Ishikawa (cell line): ENCODE data around the gene SYT1.

Experiments used
- CEBPB ChIP-seq: IDR thresholded peaks from 2 replicates; pipeline ENCODE4 v1.6.1; 2012
- CREB1 ChIP-seq: IDR thresholded peaks from 2 replicates; pipeline ENCODE4 v1.6.1; 2012; ENCODE audit warnings: low read depth
- EGR1 ChIP-seq: IDR thresholded peaks from 2 replicates; pipeline ENCODE4 v1.6.1; 2012
- EP300 ChIP-seq: IDR thresholded peaks from 2 replicates; pipeline ENCODE4 v1.6.1; 2012; ENCODE audit warnings: borderline replicate concordance
- FOXM1 ChIP-seq: IDR thresholded peaks from 2 replicates; pipeline ENCODE4 v1.6.1; 2012; ENCODE audit warnings: low read depth, borderline replicate concordance
- MAX ChIP-seq: IDR thresholded peaks from 2 replicates; pipeline ENCODE4 v1.6.1; 2012
- NFIC ChIP-seq: IDR thresholded peaks from 2 replicates; pipeline ENCODE4 v1.6.1; 2012
- RAD21 ChIP-seq: IDR thresholded peaks from 2 replicates; pipeline ENCODE4 v1.6.1; 2012; ENCODE audit warnings: low read depth
- TAF1 ChIP-seq: IDR thresholded peaks from 2 replicates; pipeline ENCODE4 v1.6.1; 2012; ENCODE audit warnings: low read depth, mild to moderate bottlenecking
- TCF12 ChIP-seq: IDR thresholded peaks from 2 replicates; pipeline ENCODE4 v1.6.1; 2012; ENCODE audit warnings: low read depth
- TEAD4 ChIP-seq: IDR thresholded peaks from 2 replicates; pipeline ENCODE4 v1.6.1; 2012
- YY1 ChIP-seq: IDR thresholded peaks from 2 replicates; pipeline ENCODE4 v1.6.1; 2012; ENCODE audit warnings: low read depth
- ZBTB7A ChIP-seq: IDR thresholded peaks from 2 replicates; pipeline ENCODE4 v1.6.1; 2012; ENCODE audit warnings: low read depth
- TF ChIP-seq, protein P1 (sequence below): IDR thresholded peaks from 2 replicates; pipeline ENCODE4 v1.6.1; 2012; ENCODE audit warnings: low read depth, mild to moderate bottlenecking
- TF ChIP-seq, protein P2 (sequence below): IDR thresholded peaks from 2 replicates; pipeline ENCODE4 v1.6.1; 2012

The SYT1 gene

GRCh38 chr12:79424109-79424721, 559.6 kb downstream of the SYT1 start:
- TF ChIP-seq CREB1, result no peak
- TF ChIP-seq TAF1, result no peak
- TF ChIP-seq TEAD4, result no peak
- TF ChIP-seq, protein P1, sequence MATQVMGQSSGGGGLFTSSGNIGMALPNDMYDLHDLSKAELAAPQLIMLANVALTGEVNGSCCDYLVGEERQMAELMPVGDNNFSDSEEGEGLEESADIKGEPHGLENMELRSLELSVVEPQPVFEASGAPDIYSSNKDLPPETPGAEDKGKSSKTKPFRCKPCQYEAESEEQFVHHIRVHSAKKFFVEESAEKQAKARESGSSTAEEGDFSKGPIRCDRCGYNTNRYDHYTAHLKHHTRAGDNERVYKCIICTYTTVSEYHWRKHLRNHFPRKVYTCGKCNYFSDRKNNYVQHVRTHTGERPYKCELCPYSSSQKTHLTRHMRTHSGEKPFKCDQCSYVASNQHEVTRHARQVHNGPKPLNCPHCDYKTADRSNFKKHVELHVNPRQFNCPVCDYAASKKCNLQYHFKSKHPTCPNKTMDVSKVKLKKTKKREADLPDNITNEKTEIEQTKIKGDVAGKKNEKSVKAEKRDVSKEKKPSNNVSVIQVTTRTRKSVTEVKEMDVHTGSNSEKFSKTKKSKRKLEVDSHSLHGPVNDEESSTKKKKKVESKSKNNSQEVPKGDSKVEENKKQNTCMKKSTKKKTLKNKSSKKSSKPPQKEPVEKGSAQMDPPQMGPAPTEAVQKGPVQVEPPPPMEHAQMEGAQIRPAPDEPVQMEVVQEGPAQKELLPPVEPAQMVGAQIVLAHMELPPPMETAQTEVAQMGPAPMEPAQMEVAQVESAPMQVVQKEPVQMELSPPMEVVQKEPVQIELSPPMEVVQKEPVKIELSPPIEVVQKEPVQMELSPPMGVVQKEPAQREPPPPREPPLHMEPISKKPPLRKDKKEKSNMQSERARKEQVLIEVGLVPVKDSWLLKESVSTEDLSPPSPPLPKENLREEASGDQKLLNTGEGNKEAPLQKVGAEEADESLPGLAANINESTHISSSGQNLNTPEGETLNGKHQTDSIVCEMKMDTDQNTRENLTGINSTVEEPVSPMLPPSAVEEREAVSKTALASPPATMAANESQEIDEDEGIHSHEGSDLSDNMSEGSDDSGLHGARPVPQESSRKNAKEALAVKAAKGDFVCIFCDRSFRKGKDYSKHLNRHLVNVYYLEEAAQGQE, result no peak
- no peak for TF ChIP-seq NFIC
- TF ChIP-seq, protein P2, sequence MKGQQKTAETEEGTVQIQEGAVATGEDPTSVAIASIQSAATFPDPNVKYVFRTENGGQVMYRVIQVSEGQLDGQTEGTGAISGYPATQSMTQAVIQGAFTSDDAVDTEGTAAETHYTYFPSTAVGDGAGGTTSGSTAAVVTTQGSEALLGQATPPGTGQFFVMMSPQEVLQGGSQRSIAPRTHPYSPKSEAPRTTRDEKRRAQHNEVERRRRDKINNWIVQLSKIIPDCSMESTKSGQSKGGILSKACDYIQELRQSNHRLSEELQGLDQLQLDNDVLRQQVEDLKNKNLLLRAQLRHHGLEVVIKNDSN, result no peak
- TF ChIP-seq YY1, result no peak
- no peak for TF ChIP-seq CEBPB
- no peak for TF ChIP-seq EGR1
- TF ChIP-seq ZBTB7A, result no peak
- no peak for TF ChIP-seq RAD21
- TF ChIP-seq FOXM1, result no peak

DNA sequence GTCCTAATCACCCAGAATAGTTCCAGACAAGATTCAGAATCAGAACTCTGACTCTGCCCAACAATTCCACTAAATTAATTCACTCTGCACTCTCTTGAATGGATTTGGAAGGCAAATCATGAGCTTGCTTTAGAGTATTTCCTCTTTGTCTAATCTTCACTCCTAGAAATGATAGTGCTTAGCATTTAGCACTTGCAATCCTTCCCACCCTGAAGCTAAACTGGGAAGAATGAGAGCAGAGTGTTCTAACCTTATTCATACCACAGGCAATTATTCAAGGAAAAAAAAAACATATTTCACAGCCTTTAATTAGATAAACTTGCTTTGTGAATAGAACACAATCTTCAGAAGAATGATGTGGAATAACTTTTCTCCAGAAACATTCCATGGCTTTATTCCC, 561.5 kb downstream of the SYT1 start:
- TF ChIP-seq, protein P2, result no peak
- TF ChIP-seq TAF1 (no peak), TEAD4 (no peak), CREB1 (no peak), TCF12 (no peak), FOXM1 (no peak), NFIC (no peak), YY1 (no peak), EP300 (no peak), ZBTB7A (no peak), CEBPB (no peak), RAD21 (no peak), MAX (no peak), EGR1 (no peak)
- TF ChIP-seq, protein P1, result no peak

- no peak for TF ChIP-seq MAX
- no peak for TF ChIP-seq NFIC
- TF ChIP-seq EGR1, result no peak
- no peak for TF ChIP-seq RAD21
- TF ChIP-seq, protein P1, result no peak
- no peak for TF ChIP-seq TEAD4
- TF ChIP-seq YY1, result no peak
- TF ChIP-seq, protein P2, result no peak
- no peak for TF ChIP-seq TCF12
- TF ChIP-seq FOXM1, result no peak
- TF ChIP-seq CEBPB, result no peak
- TF ChIP-seq TAF1, result no peak
- TF ChIP-seq ZBTB7A, result no peak
- TF ChIP-seq EP300, result no peak
- TF ChIP-seq CREB1, result no peak
These were observed 569.0 kb downstream of the SYT1 start for GRCh38 chr12:79433465-79434072.
